Mucosa of gallbladder (tissue), 1 donor: ENCODE measurements around the gene STRIT1. TPM values are rescaled to one million over a fixed set of nuclear protein-coding genes. Genes with fewer than 3 reads are reported as not detected.
"Not testable (repeated sequence)": the region's sequence is repeated elsewhere in the genome, so short reads cannot be mapped to it uniquely, and the experiment has no call there.

Source experiments
- DNase-seq: peaks from one replicate; pipeline ENCODE4 v3.0.0-alpha.2; 2020; ENCODE audit warnings: low spot score
- total RNA-seq: library from RNA; stranded (reverse); gene quantifications from one replicate; pipeline ENCODE4 v1.2.1, GENCODE V29; 2021
- donor health status: DM: no; HTN: no; CAD: no.

The STRIT1 gene
- total RNA-seq, 1 donor from 2014 or later, result 0.72 TPM

- no peak for DNase-seq
Measured at GRCh38 chr3:155270485-155271342, 22.8 kb downstream of the STRIT1 start.

- DNase-seq, result no peak
Measured at GRCh38 chr3:155270063-155270462, 23.4 kb downstream of the STRIT1 start.

GRCh38 chr3:155262855-155263254 is 30.6 kb downstream of the STRIT1 start:
- DNase-seq, result not testable (repeated sequence)

GRCh38 chr3:155262295-155262694 is 31.2 kb downstream of the STRIT1 start:
- DNase-seq, result no peak

DNA sequence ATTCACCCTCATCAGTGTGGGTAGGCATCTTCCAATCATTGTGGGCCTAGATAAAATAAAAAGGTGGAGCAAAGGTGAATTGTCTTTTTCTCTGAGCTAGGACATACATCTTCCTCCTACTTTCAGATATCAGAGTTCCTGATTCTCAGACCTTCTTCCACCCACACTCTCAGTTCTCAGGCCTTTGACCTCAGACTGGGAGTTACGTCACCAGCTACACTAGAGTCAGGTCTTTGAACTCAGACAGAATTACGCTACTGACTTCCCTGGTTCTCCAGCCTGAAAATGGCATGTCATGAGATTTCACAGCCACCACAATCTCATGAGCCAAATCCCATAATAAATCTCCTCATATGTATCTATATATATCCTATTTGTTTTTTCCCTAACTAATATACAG is 39.0 kb downstream of the STRIT1 start:
- no peak for DNase-seq

DNA sequence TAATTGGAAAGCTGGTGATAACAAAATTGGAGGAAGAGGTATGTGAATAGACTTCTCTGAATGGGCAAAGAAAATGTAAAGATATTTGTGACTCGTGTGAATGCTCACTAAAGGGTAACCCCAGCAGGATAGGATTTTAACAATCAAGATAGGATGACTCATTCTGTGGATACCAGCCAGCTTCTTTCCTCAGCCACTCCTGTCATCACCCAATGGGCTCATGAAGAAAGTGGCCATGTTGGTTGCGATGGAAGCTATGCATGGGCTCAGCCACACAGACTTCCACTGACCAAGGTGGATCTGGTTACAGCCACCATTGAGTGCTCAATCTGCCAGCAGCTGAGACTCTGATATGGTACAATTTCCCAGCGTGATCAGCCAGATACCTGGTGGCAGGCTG is 40.9 kb downstream of the STRIT1 start:
- no peak for DNase-seq

DNA sequence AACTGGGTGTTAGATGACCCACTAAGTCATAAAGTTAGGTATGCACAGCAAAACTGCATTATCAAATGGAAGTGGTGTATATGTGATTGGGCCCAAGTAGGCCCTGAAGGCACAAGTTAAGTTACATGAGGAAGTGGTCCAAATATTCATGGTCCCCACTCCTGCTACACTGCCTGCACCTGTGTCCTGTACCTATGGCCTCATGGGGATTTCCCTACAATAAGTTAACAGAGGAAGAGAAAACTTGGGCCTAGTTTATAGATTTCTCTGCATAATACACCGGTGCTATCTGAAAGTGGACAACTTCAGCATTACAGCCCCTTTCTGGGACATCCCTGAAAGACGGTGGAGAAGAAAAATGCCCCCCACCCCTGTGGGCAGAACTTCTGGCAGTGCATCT is 41.5 kb downstream of the STRIT1 start:
- DNase-seq, result no peak

GRCh38 chr3:155248531-155249187 is 44.8 kb downstream of the STRIT1 start:
- DNase-seq, result no peak

- no peak for DNase-seq
Measured at GRCh38 chr3:155244699-155245098, 48.8 kb downstream of the STRIT1 start.

GRCh38 chr3:155244216-155244615 is 49.3 kb downstream of the STRIT1 start:
- no peak for DNase-seq

GRCh38 chr3:155243512-155243921 is 50.0 kb downstream of the STRIT1 start:
- DNase-seq, result no peak

DNA sequence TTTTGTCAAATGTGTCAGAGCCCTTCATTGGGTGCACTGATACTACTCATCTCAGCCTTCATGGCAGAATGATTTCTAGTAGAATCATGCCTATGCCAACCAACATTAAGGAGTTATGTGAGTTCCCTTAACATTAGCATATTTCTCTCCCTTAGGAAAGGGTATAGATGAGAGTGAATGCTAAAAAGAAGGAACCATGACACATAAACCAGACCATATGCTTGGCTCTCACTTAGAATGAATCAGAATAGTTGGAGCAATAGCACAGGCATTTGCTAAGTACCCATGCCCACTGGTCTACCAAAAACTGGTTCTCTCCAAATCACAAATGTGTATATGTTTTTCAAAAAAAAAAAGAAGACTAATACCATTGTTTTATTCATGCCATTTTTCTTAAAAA is 51.1 kb downstream of the STRIT1 start:
- DNase-seq, result no peak

DNA sequence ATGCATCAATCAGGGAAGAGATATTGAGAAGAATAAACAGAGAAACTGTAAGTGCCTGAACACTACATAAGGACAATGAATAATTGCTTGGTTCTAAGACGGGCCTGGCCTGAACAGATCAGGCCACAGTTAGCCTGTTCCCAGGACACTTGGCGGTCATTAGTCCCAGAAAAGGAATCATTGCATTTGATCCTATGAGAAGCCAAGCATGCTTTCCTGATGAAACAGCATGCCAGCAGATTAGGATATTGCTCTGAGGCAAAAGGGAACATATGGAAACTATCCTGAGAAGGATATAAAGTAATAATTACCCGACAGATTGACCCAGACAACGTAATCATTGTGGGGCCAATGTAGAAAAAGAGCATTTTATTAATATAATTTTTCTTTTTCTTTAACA is 51.9 kb downstream of the STRIT1 start:
- DNase-seq, result no peak

Other genes with a start within 250 kb of the STRIT1 start
- gene MME, start 213.4 kb downstream of the STRIT1 start, total RNA-seq, result 111 TPM